Measurements from ENCODE around the gene DDAH2. TPM values are rescaled to one million over a fixed set of nuclear protein-coding genes. Genes with fewer than 3 reads are reported as not detected.

DDAH2 gene
- total RNA-seq, 6 donors from 2014 or later = 46.6 to 157 (median 83.7) TPM

DNA sequence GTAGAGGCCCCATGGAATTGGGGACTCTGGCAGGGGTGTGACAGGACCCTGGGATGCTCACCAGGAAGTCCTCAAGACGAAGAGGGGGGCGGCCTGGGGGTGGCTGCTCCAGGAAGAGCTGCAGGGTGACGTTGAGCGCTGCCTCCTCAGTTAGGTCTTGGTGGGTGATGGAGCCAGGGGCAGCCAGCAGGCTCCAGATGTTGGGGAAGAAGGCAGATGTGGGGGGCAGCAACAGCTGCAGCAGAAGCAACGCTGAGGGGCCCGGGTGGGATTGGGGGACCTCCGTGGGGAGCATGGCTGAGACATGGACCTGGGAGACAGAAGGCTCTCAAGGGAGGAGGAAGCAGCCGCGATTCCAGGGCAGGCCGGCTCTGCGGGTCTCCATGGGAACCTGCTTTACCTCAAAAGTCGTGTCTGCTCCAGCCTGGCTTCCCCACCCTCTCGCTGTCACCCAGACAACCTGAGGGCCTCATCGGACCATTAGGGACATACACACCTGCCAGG is 47.4 kb upstream of the DDAH2 start:
- ATAC-seq (ENCODE audit: low FRiP score in 2 of 2) (no peak), DNase-seq (peak in 1 of 2 donors; percentile 59)
- Histone ChIP-seq H3K27ac (peak overlapping the region; percentile 41 to 75 (median 60)), H3K27me3 (no peaks in the 10 kb centered on the region), H3K4me1 (peaks cover 7 to 22% (median 12%) of the 10 kb centered on the region in 4 donors), H3K4me3 (peak overlapping the region in 3 of 4 donors; percentile 4 to 31 (median 28)), H3K9me3 (no peaks in the 10 kb centered on the region), H3K36me3 (peaks cover 5 to 37% (median 30%) of the 10 kb centered on the region in 4 donors)
- no peak for TF ChIP-seq POLR2AphosphoS5 (IDR thresholded peaks at IDR 0.05)
- TF ChIP-seq, protein P1, sequence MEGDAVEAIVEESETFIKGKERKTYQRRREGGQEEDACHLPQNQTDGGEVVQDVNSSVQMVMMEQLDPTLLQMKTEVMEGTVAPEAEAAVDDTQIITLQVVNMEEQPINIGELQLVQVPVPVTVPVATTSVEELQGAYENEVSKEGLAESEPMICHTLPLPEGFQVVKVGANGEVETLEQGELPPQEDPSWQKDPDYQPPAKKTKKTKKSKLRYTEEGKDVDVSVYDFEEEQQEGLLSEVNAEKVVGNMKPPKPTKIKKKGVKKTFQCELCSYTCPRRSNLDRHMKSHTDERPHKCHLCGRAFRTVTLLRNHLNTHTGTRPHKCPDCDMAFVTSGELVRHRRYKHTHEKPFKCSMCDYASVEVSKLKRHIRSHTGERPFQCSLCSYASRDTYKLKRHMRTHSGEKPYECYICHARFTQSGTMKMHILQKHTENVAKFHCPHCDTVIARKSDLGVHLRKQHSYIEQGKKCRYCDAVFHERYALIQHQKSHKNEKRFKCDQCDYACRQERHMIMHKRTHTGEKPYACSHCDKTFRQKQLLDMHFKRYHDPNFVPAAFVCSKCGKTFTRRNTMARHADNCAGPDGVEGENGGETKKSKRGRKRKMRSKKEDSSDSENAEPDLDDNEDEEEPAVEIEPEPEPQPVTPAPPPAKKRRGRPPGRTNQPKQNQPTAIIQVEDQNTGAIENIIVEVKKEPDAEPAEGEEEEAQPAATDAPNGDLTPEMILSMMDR (IDR thresholded peaks at IDR 0.05) = no peak
- WGBS, 2 donors = 34 to 62% methylated on average over 7 to 11 of the region's 14 CpGs

DNA sequence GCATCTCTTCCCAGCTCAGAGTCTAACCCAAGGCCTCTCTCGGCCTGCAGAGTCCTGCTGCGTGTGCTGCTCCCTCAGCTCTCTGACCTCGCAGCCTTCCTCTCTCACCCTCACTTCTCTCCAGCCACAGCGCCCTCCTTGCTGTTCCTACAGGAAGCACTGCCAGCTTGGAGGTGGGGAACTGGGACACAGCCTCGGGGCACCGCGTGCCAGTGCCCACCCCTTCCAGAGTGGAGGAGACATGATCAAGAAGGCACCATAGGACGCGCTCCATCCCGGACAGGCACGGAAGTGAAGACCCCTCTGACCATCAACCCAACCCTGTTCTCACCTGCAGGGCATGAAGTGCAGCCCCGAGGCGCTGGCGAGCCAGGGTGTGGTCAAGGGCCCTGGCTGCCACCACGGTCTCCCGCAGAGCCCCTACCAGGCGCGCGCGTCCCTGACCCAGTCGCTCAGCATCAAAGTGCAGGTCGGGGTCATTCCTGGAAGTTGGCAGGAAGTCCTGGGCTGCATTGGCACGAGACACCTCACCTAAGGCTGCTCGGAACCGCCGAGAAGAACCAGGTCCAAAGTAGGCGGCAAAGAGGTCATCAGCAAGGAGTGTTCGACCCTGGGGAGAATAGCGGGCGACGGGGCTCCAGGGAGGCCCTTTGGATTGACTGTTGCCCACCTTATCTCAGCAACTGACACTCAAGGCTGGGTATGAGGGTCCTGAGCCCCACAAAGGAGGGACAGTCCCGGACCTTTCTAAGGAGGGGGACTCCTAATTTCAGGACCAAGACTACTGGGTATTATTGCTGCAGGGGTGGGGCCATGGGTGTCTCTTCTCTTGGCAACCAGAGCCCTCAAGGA is 46.8 kb upstream of the DDAH2 start:
- WGBS, 2 donors = 82 to 86% methylated on average over 18 to 32 of the region's 32 CpGs
- no peak overlapping the region for H3K4me3 ChIP-seq
- no peaks in the 10 kb centered on the region for H3K27me3 ChIP-seq
- TF ChIP-seq POLR2AphosphoS5 (IDR thresholded peaks at IDR 0.05) (no peak), POLR2A (IDR thresholded peaks at IDR 0.05) (no peak), EP300 (IDR thresholded peaks at IDR 0.05) (no peak)
- TF ChIP-seq, protein P1 (IDR thresholded peaks at IDR 0.05) = no peak
- DNase-seq (peak in 1 of 2 donors; percentile 76), ATAC-seq (ENCODE audit: low FRiP score in 2 of 2) (no peak)
- peak overlapping the region in 1 of 4 donors; percentile 75 for H3K27ac ChIP-seq
- peaks cover 3 to 30% (median 25%) of the 10 kb centered on the region in 4 donors for H3K36me3 ChIP-seq
- no peaks in the 10 kb centered on the region for H3K9me3 ChIP-seq
- H3K4me1 ChIP-seq = peaks cover 7 to 22% (median 12%) of the 10 kb centered on the region in 4 donors

DNA sequence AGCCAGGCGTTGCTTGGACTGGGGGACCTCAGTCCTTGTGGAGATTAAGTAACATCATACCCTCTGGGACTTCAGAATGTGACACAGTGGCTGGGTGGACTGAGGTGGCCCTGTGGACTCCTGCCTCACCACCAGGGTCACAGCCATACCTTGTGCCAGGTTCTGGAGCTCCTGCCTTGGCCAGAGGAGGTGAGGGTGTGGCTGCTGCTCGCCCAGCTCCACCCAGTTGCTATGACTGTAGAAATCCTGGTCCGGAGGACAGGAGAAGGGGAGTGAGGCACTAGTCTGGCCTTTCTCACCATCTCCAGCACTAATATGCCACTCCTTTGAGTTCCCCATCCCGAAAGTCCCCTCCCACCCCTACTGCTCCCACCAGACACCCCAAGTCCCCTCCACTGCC is 46.1 kb upstream of the DDAH2 start:
- no peak overlapping the region for H3K4me3 ChIP-seq
- H3K27me3 ChIP-seq = no peaks in the 10 kb centered on the region
- peaks cover 7 to 22% (median 12%) of the 10 kb centered on the region in 4 donors for H3K4me1 ChIP-seq
- no peak overlapping the region for H3K27ac ChIP-seq
- no peak for TF ChIP-seq POLR2A (IDR thresholded peaks at IDR 0.05)
- TF ChIP-seq, protein P1 (IDR thresholded peaks at IDR 0.05) = no peak
- peaks cover under 1 to 23% (median 18%) of the 10 kb centered on the region in 4 donors for H3K36me3 ChIP-seq
- DNase-seq = no peak
- no peaks in the 10 kb centered on the region for H3K9me3 ChIP-seq
- 75 to 76% methylated on average over 4 of the region's 4 CpGs for WGBS, 2 donors
- no peak for ATAC-seq (ENCODE audit: low FRiP score in 2 of 2)

- ATAC-seq (ENCODE audit: low FRiP score in 2 of 2) (no peak), DNase-seq (no peak)
- Histone ChIP-seq H3K4me3 (no peak overlapping the region), H3K4me1 (peaks cover 6 to 14% (median 7%) of the 10 kb centered on the region in 4 donors), H3K27ac (no peak overlapping the region), H3K27me3 (no peaks in the 10 kb centered on the region), H3K36me3 (no peaks in the 10 kb centered on the region), H3K9me3 (no peaks in the 10 kb centered on the region)
- 71 to 83% methylated on average over 4 of the region's 4 CpGs for WGBS, 2 donors
- TF ChIP-seq, protein P1 (IDR thresholded peaks at IDR 0.05) = no peak
- TF ChIP-seq POLR2AphosphoS5 (IDR thresholded peaks at IDR 0.05) (no peak), EP300 (IDR thresholded peaks at IDR 0.05) (no peak), POLR2A (IDR thresholded peaks at IDR 0.05) (no peak)
These were observed 42.9 kb upstream of the DDAH2 start for GRCh38 chr6:31771992-31772358.
